AG04450 (cell line): ENCODE data around the gene NPC1. TPM values are rescaled to one million over a fixed set of nuclear protein-coding genes. Genes with fewer than 3 reads are reported as not detected.

ENCODE experiments used
- CTCF ChIA-PET: fragments of 300-600, 350-600 bp; formaldehyde crosslinking; extraction: SDS; loops from one replicate; lab custom pipeline; 2022; ENCODE audit warnings: antibody characterized with exemption, inconsistent platforms; lab: Charles Lee
- POLR2A ChIA-PET: fragments of 350-600 bp; formaldehyde crosslinking; extraction: SDS; loops from one replicate; lab custom pipeline; 2021; ENCODE audit warnings: antibody characterized with exemption, inconsistent platforms; lab: Yijun Ruan, JAX
- DNase-seq: peaks from one replicate; pipeline ENCODE4 v3.0.0-alpha.2; 2011; ENCODE audit warnings: low read depth, low spot score
- H3K27ac ChIP-seq: one replicate; pipeline ENCODE4 v1.5.1; 2012; ENCODE audit warnings: low read depth, low read length, control low read depth
- H3K27me3 ChIP-seq: one replicate; pipeline ENCODE4 v1.6.0; 2012; ENCODE audit warnings: low read length; ENCODE audit not compliant: control insufficient read depth, insufficient read depth
- H3K4me3 ChIP-seq: 2 replicates; pipeline ENCODE4 v1.5.1; 2011; ENCODE audit warnings: mild to moderate bottlenecking, low read depth, low read length, control low read depth
- H3K9me3 ChIP-seq: 2 replicates; pipeline ENCODE4 v1.5.1; 2012; ENCODE audit warnings: low read length; ENCODE audit not compliant: control insufficient read depth, insufficient read depth
- polyA plus RNA-seq: library from polyadenylated mRNA; depleted of rRNA; stranded (reverse); fragments of >200 nt; gene quantifications from 2 replicates; pipeline ENCODE4 v1.2.3, GENCODE V29; 2011
- TF ChIP-seq, protein P1 (sequence below): IDR thresholded peaks from 2 replicates; pipeline ENCODE4 v1.5.1; 2011; ENCODE audit warnings: low read depth, low read length, control low read depth, inconsistent platforms

Gene NPC1
- polyA plus RNA-seq, 1 experiment, result 10.8 TPM

DNA sequence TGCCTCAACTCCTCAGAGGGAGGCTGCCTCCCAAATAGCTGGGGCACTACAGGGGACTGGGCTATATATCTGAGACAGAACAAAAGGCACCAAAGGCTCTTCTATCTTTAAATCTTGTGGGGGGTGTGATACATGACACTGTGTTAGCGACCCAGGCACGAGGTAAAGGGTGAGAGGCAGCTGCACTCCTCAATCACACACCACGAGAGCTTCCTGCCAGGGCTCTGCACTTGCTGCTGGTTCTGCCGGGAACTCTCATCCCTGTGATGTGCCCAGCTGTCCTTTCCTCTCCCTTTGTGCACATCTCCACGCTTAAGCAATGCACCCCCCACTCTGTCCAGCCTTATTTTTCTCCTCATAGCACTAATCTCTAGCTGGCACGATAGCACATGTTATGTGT lies 32.4 kb downstream of the NPC1 start:
- no peak for DNase-seq
- Histone ChIP-seq H3K9me3 (no peaks in the 10 kb centered on the region; the same call in 1 of the 2 replicates), H3K27me3 (no peaks in the 10 kb centered on the region), H3K27ac (no peak overlapping the region), H3K4me3 (no peak overlapping the region)
- ChIA-PET POLR2A (no interaction called here), CTCF (interaction anchor here (2.3 kb wide), 1 partner anchor 38 kb away, joined by 7 read pairs; no protein-coding TSS in a partner anchor)
- TF ChIP-seq, protein P1, sequence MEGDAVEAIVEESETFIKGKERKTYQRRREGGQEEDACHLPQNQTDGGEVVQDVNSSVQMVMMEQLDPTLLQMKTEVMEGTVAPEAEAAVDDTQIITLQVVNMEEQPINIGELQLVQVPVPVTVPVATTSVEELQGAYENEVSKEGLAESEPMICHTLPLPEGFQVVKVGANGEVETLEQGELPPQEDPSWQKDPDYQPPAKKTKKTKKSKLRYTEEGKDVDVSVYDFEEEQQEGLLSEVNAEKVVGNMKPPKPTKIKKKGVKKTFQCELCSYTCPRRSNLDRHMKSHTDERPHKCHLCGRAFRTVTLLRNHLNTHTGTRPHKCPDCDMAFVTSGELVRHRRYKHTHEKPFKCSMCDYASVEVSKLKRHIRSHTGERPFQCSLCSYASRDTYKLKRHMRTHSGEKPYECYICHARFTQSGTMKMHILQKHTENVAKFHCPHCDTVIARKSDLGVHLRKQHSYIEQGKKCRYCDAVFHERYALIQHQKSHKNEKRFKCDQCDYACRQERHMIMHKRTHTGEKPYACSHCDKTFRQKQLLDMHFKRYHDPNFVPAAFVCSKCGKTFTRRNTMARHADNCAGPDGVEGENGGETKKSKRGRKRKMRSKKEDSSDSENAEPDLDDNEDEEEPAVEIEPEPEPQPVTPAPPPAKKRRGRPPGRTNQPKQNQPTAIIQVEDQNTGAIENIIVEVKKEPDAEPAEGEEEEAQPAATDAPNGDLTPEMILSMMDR, result no peak

GRCh38 chr18:23552505-23552904 lies 33.8 kb downstream of the NPC1 start:
- no peak for DNase-seq
- Histone ChIP-seq H3K4me3 (no peak overlapping the region), H3K27me3 (no peaks in the 10 kb centered on the region), H3K27ac (no peak overlapping the region), H3K9me3 (no peaks in the 10 kb centered on the region; the same call in 1 of the 2 replicates)
- ChIA-PET POLR2A (no interaction called here), CTCF (interaction anchor here (0.7 to 2.3 kb wide), 2 partner anchors 37 to 1065 kb away, joined by 3 to 7 read pairs; no protein-coding TSS in a partner anchor)
- TF ChIP-seq, protein P1, result no peak

- TF ChIP-seq, protein P1, result no peak
- Histone ChIP-seq H3K9me3 (no peaks in the 10 kb centered on the region), H3K27me3 (no peaks in the 10 kb centered on the region), H3K4me3 (no peak overlapping the region), H3K27ac (no peak overlapping the region)
- POLR2A ChIA-PET, result no interaction called here
- DNase-seq, result no peak
- CTCF ChIA-PET, result interaction anchor here (0.7 to 2.3 kb wide), 2 partner anchors 36 to 1065 kb away, joined by 3 to 7 read pairs; no protein-coding TSS in a partner anchor
Observed at GRCh38 chr18:23551978-23552377, 34.3 kb downstream of the NPC1 start.

DNA sequence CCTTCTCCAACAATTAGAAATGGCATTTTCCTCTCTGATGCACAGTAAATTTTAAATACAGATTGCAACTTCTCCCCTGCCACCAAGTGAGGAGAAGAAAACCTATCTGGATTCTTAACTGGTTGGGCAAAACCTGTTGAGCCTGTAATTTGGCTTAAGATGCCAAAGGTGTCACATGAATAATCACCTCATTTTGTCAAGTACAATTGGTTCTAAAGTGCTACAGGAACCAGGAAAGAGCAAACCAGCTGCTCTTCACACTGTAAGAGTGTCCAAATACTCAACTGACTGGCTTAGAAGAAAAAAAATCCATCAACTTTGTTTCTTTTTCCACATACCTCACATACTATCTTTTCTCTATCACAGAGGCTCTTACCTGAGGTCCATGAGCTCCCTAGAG lies 35.4 kb downstream of the NPC1 start:
- ChIA-PET POLR2A (no interaction called here), CTCF (no interaction called here)
- Histone ChIP-seq H3K9me3 (no peaks in the 10 kb centered on the region), H3K4me3 (no peak overlapping the region), H3K27me3 (no peaks in the 10 kb centered on the region), H3K27ac (no peak overlapping the region)
- no peak for DNase-seq
- TF ChIP-seq, protein P1, result no peak

DNA sequence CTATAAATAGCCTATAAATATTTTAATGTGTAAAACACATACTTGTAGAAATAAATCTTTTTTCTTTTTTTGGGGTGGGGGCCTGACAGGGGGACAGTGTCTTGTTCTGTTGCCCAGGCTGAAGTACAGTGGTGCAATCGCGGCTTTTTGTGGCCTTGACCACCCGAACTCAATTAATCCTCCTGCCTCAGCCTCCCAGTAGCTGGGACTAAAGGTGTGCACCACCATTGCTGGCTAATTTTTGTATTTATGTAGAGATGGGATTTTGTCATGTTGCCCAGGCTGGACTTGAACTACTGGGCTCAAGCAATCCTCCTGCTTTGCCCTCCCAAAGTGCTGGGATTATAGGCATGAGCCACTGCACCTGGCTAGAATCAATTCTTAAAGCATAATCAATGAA lies 37.6 kb downstream of the NPC1 start:
- ChIA-PET POLR2A (no interaction called here), CTCF (no interaction called here)
- DNase-seq, result no peak
- TF ChIP-seq, protein P1, result no peak
- H3K9me3 ChIP-seq, result no peaks in the 10 kb centered on the region
- H3K27ac ChIP-seq, result no peak overlapping the region
- no peaks in the 10 kb centered on the region for H3K27me3 ChIP-seq
- no peak overlapping the region for H3K4me3 ChIP-seq
